Keratinocyte (primary cell): Measurements from ENCODE around the gene STAT3. TPM values are rescaled to one million over a fixed set of nuclear protein-coding genes. Genes with fewer than 3 reads are reported as not detected.

Experiments used
- DNase-seq: peaks from one replicate; pipeline ENCODE4 v3.0.0-alpha.2; 2011; ENCODE audit warnings: low read depth, missing footprints, low spot score
- FAIRE-seq: peaks from 2 replicates; lab custom pipeline; 2011; peaks lifted over from hg19 to GRCh38; lab: Jason Lieb, UNC
- H2AFZ ChIP-seq: 2 replicates; pipeline ENCODE4 v1.6.0; 2012; ENCODE audit warnings: low read length, control low read depth, inconsistent platforms; ENCODE audit not compliant: control insufficient read depth
- H3K27ac ChIP-seq: 2 replicates; pipeline ENCODE4 v1.5.1; 2011; ENCODE audit warnings: low read length; ENCODE audit not compliant: control insufficient read depth, insufficient read depth
- H3K27me3 ChIP-seq: 3 replicates; pipeline ENCODE4 v1.6.0; 2011; ENCODE audit warnings: low read length; ENCODE audit not compliant: control insufficient read depth, insufficient read depth; ENCODE audit errors: extremely low read depth
- H3K36me3 ChIP-seq, 2 experiments: 2 replicates in 1 of 2; 3 replicates in 1 of 2; pipeline ENCODE4 v1.5.1; 2011; ENCODE audit warnings: low read length in 2 of 2, mild to moderate bottlenecking in 1 of 2; ENCODE audit not compliant: control insufficient read depth in 2 of 2, insufficient read depth in 2 of 2; ENCODE audit errors: extremely low read depth in 1 of 2
- H3K4me1 ChIP-seq: 3 replicates; pipeline ENCODE4 v1.5.1; 2011; ENCODE audit warnings: low read length; ENCODE audit not compliant: control insufficient read depth, insufficient read depth; ENCODE audit errors: extremely low read depth
- H3K4me2 ChIP-seq: 3 replicates; pipeline ENCODE4 v1.6.0; 2011; ENCODE audit warnings: low read depth, low read length; ENCODE audit not compliant: control insufficient read depth, insufficient read depth; ENCODE audit errors: extremely low read depth
- H3K4me3 ChIP-seq, 3 experiments: fragments of 200-600 bp in 1 of 3; sonication (generic) in 1 of 3; 2 replicates in 2 of 3; 3 replicates in 1 of 3; pipeline ENCODE4 v1.5.1; 2011 to 2016; ENCODE audit warnings: low read length in 3 of 3, mild to moderate bottlenecking in 3 of 3, control low read depth in 2 of 3, inconsistent platforms in 1 of 3, low read depth in 1 of 3, mixed read lengths in 1 of 3, mixed run types in 1 of 3, moderate library complexity in 1 of 3; ENCODE audit not compliant: control insufficient read depth in 2 of 3, insufficient read depth in 2 of 3; ENCODE audit errors: extremely low read depth in 1 of 3
- H3K79me2 ChIP-seq: 2 replicates; pipeline ENCODE4 v1.6.0; 2012; ENCODE audit warnings: low read length; ENCODE audit not compliant: control insufficient read depth, insufficient read depth
- H3K9ac ChIP-seq: 3 replicates; pipeline ENCODE4 v1.6.0; 2011; ENCODE audit warnings: low read length; ENCODE audit not compliant: control insufficient read depth, insufficient read depth; ENCODE audit errors: extremely low read depth
- H3K9me1 ChIP-seq: 3 replicates; pipeline ENCODE4 v1.6.0; 2011; ENCODE audit warnings: low read length; ENCODE audit not compliant: control insufficient read depth, insufficient read depth; ENCODE audit errors: extremely low read depth
- H3K9me3 ChIP-seq: 2 replicates; pipeline ENCODE4 v1.5.1; 2012; ENCODE audit warnings: low read depth, low read length; ENCODE audit not compliant: control insufficient read depth
- H4K20me1 ChIP-seq: 3 replicates; pipeline ENCODE4 v1.6.0; 2011; ENCODE audit warnings: low read length; ENCODE audit not compliant: control insufficient read depth, insufficient read depth; ENCODE audit errors: extremely low read depth
- EZH2 ChIP-seq: IDR thresholded peaks from one replicate; pipeline ENCODE4 v1.6.1; 2012; ENCODE audit warnings: inconsistent platforms, mild to moderate bottlenecking, low read length, moderate library complexity
- dilution Hi-C: fragments of 300-500 bp; cut with MboI; formaldehyde crosslinking; loops from one replicate; pipeline ENCODE4 v1.7.0; 2020; ENCODE audit warnings: low sequenced_read_pairs; ENCODE audit not compliant: extremely low pct_ligation_motif_present
- polyA plus RNA-seq, 5 experiments: library from polyadenylated mRNA; depleted of rRNA in 3 of 5; stranded (reverse) in 3 of 5; stranded (forward) in 1 of 5; unstranded in 1 of 5; fragments of >200 nt; gene quantifications; 1 replicate in 1 of 5; 2 replicates in 3 of 5; 3 replicates in 1 of 5; pipeline versions ENCODE4 v1.2.1 to v1.2.3, GENCODE V29; 2011 to 2012; ENCODE audit warnings: missing spikeins in 2 of 5, low read depth in 1 of 5, low replicate concordance in 1 of 5
- TF ChIP-seq, protein P1 (sequence below), 3 experiments: IDR thresholded peaks in 1 of 3; conservative IDR thresholded peaks in 1 of 3; optimal IDR thresholded peaks in 1 of 3; 2 replicates in 2 of 3; 3 replicates in 1 of 3; pipeline versions ENCODE3 to v1.5.1; 2011; ENCODE audit warnings: low read length in 3 of 3, mild to moderate bottlenecking in 3 of 3, moderate library complexity in 2 of 3, control low read depth in 1 of 3, inconsistent platforms in 1 of 3; ENCODE audit not compliant: insufficient read depth in 2 of 3; ENCODE audit errors: extremely low read depth in 1 of 3

Gene STAT3
- polyA plus RNA-seq, 1 donor (not counting 4 experiments of a cell fraction or from before 2014, with no cell fraction given) = 37.4 TPM

DNA sequence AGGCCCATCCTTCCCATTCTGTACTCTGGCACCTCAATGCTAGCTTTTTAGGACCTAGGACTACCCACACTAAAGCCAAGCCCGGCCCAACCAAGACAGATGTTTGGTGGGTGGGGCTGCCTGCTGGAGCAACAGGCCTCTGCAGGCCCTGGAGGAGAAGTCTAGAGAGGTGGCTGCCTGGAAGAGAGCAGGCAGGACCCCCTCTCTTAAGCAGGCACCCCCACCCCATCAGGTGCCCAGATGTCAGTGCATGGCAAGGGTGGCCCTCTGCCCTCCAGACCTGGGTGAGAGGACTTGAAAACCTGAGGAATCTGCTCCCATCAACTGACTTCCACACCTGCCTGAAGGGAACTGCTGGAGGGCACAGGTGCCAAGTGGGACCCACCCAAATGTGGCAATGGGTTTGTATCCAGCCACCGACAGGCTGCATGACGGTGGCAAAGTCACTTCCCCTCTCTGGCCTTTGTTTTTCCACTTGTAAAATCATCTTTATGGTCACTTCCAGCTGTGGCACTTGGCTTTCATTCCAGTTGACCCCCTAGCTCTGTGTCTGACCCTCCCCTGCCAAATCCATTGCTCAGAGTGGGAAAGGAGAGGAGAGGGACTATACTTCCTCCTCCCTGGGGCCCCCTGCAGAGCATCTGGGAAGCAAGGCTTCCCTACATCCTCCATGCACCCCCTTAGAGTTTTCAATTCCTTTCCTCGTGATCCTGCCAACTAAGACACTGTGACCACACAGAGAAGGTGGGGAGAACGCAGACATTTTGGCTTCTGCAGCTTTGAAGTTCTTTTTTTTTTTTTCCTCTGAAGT lies 101.6 kb downstream of the STAT3 start:
- Histone ChIP-seq H3K4me3 (no peak overlapping the region), H3K27ac (no peak overlapping the region), H3K9ac (no peak overlapping the region), H4K20me1 (no peaks in the 10 kb centered on the region), H3K36me3 (no peaks in the 10 kb centered on the region), H2AFZ (no peak overlapping the region), H3K27me3 (peaks cover 33% of the 10 kb centered on the region), H3K4me2 (no peak overlapping the region), H3K4me1 (peaks cover 14% of the 10 kb centered on the region), H3K79me2 (no peaks in the 10 kb centered on the region), H3K9me1 (no peaks in the 10 kb centered on the region), H3K9me3 (no peaks in the 10 kb centered on the region)
- TF ChIP-seq, protein P1, sequence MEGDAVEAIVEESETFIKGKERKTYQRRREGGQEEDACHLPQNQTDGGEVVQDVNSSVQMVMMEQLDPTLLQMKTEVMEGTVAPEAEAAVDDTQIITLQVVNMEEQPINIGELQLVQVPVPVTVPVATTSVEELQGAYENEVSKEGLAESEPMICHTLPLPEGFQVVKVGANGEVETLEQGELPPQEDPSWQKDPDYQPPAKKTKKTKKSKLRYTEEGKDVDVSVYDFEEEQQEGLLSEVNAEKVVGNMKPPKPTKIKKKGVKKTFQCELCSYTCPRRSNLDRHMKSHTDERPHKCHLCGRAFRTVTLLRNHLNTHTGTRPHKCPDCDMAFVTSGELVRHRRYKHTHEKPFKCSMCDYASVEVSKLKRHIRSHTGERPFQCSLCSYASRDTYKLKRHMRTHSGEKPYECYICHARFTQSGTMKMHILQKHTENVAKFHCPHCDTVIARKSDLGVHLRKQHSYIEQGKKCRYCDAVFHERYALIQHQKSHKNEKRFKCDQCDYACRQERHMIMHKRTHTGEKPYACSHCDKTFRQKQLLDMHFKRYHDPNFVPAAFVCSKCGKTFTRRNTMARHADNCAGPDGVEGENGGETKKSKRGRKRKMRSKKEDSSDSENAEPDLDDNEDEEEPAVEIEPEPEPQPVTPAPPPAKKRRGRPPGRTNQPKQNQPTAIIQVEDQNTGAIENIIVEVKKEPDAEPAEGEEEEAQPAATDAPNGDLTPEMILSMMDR (optimal IDR thresholded peaks at IDR 0.05 in 1 of 3, IDR thresholded peaks at IDR 0.05 in 1 of 3, conservative IDR thresholded peaks at IDR 0.05 in 1 of 3; ENCODE audit: extremely low read depth in 1 of 3, insufficient read depth in 2 of 3, low read length in 3 of 3) = no peak
- no peak for TF ChIP-seq EZH2
- DNase-seq = no peak
- FAIRE-seq = no peak
- dilution Hi-C loops = no loop called here

DNA sequence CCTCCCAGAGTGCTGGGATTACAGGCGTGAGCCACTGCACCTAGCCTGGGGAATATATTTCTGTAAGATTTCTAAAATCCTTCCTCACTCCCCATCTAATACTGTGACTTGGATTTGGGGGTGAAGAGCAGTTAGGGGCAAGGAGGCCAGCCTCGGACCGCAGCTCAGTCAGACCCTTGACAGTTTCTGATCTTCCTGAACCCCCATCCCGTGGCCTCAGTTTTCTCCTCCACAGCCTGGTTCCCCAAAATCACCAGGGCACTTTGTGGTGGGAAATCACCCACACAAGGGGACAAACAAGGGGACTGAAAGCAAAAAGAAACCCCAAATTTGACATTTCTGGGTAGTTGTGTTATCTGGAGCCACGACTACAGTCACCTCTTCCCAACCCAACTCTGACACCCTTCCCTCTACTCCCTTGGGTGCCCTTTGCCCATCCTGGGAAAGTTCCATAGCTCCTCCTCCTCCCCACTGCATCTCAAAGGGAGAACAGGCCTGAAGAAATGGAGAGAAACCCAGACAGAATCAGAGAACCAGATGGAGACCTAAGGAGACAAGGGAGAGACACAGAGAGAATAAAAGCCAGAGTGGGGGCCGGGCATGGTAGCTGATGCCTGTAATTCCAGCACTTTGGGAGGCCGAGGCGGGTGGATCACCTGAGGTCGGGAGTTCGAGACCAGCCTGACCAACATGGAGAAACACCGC lies 102.7 kb downstream of the STAT3 start:
- Histone ChIP-seq H3K27ac (no peak overlapping the region), H4K20me1 (no peaks in the 10 kb centered on the region), H3K4me3 (no peak overlapping the region), H3K4me2 (no peak overlapping the region), H3K9me1 (no peaks in the 10 kb centered on the region), H3K4me1 (peaks cover 14% of the 10 kb centered on the region), H2AFZ (no peak overlapping the region), H3K79me2 (no peaks in the 10 kb centered on the region), H3K9me3 (no peaks in the 10 kb centered on the region), H3K36me3 (no peaks in the 10 kb centered on the region), H3K27me3 (peaks cover 33% of the 10 kb centered on the region), H3K9ac (no peak overlapping the region)
- TF ChIP-seq EZH2 = no peak
- TF ChIP-seq, protein P1 (optimal IDR thresholded peaks at IDR 0.05 in 1 of 3, IDR thresholded peaks at IDR 0.05 in 1 of 3, conservative IDR thresholded peaks at IDR 0.05 in 1 of 3; ENCODE audit: extremely low read depth in 1 of 3, insufficient read depth in 2 of 3, low read length in 3 of 3) = no peak
- DNase-seq (no peak), FAIRE-seq (no peak)
- dilution Hi-C loops = no loop called here
